Lung (tissue), 12 donors: Measurements from ENCODE around the gene SLIT1. TPM values are rescaled to one million over a fixed set of nuclear protein-coding genes. Genes with fewer than 3 reads are reported as not detected.

Experiments used
- ATAC-seq: fragments of 200-7000 bp; cut with Tn5 transposase; one replicate; pipeline ENCODE4 v1.9.1; 2020; ENCODE audit warnings: moderate number of reproducible peaks; ENCODE audit not compliant: insufficient read depth, low FRiP score
- DNase-seq, 3 donors: peaks; one replicate each; pipeline ENCODE4 v3.0.0-alpha.2; 2013 to 2017
- H3K27ac ChIP-seq, 2 donors: one replicate each; pipeline ENCODE4 v1.5.1; 2013; ENCODE audit warnings: mild to moderate bottlenecking in 2 of 2, moderate library complexity in 2 of 2, control low read depth in 1 of 2, inconsistent platforms in 1 of 2, low read depth in 1 of 2, low read length in 1 of 2
- H3K27me3 ChIP-seq, 3 donors: one replicate each; pipeline ENCODE4 v1.5.1; 2013; ENCODE audit warnings: low read length in 2 of 3; ENCODE audit not compliant: control insufficient read depth in 3 of 3, insufficient read depth in 3 of 3
- H3K36me3 ChIP-seq, 4 donors: one replicate each; pipeline ENCODE4 v1.5.1; 2013; ENCODE audit warnings: low read length in 4 of 4, mild to moderate bottlenecking in 1 of 4, moderate library complexity in 1 of 4; ENCODE audit not compliant: control insufficient read depth in 4 of 4, insufficient read depth in 4 of 4
- H3K4me1 ChIP-seq, 5 donors: one replicate each; pipeline ENCODE4 v1.5.1; 2013; ENCODE audit warnings: low read length in 5 of 5, mild to moderate bottlenecking in 2 of 5, moderate library complexity in 1 of 5; ENCODE audit not compliant: control insufficient read depth in 5 of 5, insufficient read depth in 5 of 5
- H3K4me3 ChIP-seq: one replicate; pipeline ENCODE4 v1.5.1; 2013; ENCODE audit warnings: mild to moderate bottlenecking, control low read depth, moderate library complexity
- H3K9ac ChIP-seq, 2 donors: one replicate each; pipeline ENCODE4 v1.5.1; 2013; ENCODE audit warnings: low read length in 2 of 2, control low read depth in 1 of 2; ENCODE audit not compliant: insufficient read depth in 1 of 2
- H3K9me3 ChIP-seq, 4 donors: one replicate each; pipeline ENCODE4 v1.5.1; 2013; ENCODE audit warnings: low read length in 3 of 4, mild to moderate bottlenecking in 1 of 4, moderate library complexity in 1 of 4; ENCODE audit not compliant: control insufficient read depth in 4 of 4, insufficient read depth in 3 of 4
- whole genome bisulfite sequencing, 2 donors: extraction: QIAGEN DNeasy Blood & Tissue Kit; methylation state at CpG; one replicate each; pipeline ENCODE4 v1.1.7; 2013; 5-methylcytosine and 5-hydroxymethylcytosine counted together
- polyA plus RNA-seq, 2 donors: library from polyadenylated mRNA; stranded (reverse); fragments of 200-250 nt; gene quantifications; one replicate each; pipeline ENCODE4 v1.2.1, GENCODE V29; 2013
- total RNA-seq, 2 donors: library from RNA; depleted of rRNA in 1 of 2; stranded (reverse); fragments of >200 nt in 1 of 2; gene quantifications; one replicate each; pipeline ENCODE4 v1.2.1, GENCODE V29; 2014 to 2021
- TF ChIP-seq, protein P1 (sequence below): IDR thresholded peaks from 2 replicates; pipeline ENCODE4 v1.5.1; 2012; ENCODE audit warnings: mild to moderate bottlenecking; ENCODE audit errors: control extremely low read depth, extremely low read depth
- donor health status: control.
- donor health status: control.
- donor health status: Bipolar disorder and iron deficiency.
- donor health status: healthy.
- donor health status: DM: yes; HTN: yes; CAD: no.

SLIT1 gene
- total and polyA plus RNA-seq, 4 donors = 0.39 to 5.6 (median 0.57) TPM

DNA sequence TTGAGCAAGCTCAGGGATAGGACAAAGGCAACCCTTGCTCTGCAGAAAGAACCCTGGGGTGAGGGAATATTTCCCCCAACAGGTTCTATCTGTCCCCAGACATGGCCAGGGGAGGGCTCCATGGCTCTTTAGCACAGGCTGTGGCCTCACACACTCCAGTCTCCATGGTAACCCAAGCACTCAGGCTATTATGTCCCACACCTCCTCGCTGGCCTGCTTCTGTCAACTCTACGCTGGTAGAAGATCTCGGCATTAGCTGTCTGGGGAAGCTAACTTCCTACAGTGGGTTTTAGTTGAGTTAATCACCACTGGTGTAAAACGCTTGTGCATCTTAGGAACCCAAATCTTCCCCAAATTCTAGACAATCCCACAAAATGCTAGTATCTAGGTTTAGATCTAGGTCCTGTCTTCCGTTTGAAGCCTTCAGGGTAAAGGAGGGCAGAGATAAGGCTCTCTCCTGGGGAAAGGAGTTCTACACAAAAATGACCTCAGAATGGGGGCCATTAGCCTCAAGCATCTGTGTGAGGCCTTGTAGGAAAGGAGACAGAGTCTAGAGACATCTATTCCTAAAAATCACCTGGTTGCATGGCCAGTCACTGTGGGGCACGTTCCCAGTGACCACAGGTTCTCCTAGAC, 36.7 kb upstream of the SLIT1 start:
- Histone ChIP-seq H3K27me3 (no peaks in the 10 kb centered on the region), H3K9me3 (no peaks in the 10 kb centered on the region), H3K9ac (no peak overlapping the region), H3K4me3 (no peak overlapping the region), H3K27ac (no peak overlapping the region), H3K36me3 (peaks cover 0 to 15% (median 4%) of the 10 kb centered on the region in 4 donors), H3K4me1 (peaks cover 0 to 17% (median 0%) of the 10 kb centered on the region in 5 donors)
- DNase-seq = peak; percentile 57 to 69 (median 65)
- 66 to 81% methylated on average over 6 of the region's 6 CpGs for WGBS, 2 donors
- TF ChIP-seq, protein P1, sequence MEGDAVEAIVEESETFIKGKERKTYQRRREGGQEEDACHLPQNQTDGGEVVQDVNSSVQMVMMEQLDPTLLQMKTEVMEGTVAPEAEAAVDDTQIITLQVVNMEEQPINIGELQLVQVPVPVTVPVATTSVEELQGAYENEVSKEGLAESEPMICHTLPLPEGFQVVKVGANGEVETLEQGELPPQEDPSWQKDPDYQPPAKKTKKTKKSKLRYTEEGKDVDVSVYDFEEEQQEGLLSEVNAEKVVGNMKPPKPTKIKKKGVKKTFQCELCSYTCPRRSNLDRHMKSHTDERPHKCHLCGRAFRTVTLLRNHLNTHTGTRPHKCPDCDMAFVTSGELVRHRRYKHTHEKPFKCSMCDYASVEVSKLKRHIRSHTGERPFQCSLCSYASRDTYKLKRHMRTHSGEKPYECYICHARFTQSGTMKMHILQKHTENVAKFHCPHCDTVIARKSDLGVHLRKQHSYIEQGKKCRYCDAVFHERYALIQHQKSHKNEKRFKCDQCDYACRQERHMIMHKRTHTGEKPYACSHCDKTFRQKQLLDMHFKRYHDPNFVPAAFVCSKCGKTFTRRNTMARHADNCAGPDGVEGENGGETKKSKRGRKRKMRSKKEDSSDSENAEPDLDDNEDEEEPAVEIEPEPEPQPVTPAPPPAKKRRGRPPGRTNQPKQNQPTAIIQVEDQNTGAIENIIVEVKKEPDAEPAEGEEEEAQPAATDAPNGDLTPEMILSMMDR = no peak
- no peak for ATAC-seq

DNA sequence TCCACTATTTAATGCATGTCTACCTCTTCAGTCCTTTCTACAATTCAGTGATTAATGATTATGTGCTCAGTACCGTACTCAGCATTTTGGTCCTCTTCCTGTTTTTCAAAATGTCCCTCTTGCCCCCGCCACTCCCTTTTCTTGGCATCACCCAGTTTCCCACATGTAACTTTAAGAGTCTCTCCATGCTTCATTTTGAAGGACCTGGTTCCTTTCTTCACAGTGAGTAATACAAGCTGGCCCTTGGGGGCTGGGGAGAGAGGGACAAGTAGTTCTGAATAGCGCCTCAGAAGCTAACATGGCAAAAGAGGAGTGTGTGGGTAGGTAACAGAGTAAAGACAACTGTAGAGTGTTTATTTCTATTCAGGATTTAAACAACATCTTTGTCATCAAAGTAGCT, 34.6 kb upstream of the SLIT1 start:
- WGBS, 2 donors = 63 to 65% methylated on average over 3 of the region's 3 CpGs
- Histone ChIP-seq H3K4me1 (peaks cover 0 to 17% (median 0%) of the 10 kb centered on the region in 5 donors), H3K27ac (no peak overlapping the region), H3K27me3 (no peaks in the 10 kb centered on the region), H3K9ac (no peak overlapping the region), H3K36me3 (peaks cover 0 to 11% (median 4%) of the 10 kb centered on the region in 4 donors), H3K9me3 (no peaks in the 10 kb centered on the region), H3K4me3 (no peak overlapping the region)
- TF ChIP-seq, protein P1 = no peak
- DNase-seq (peak in 1 of 3 donors; percentile 21), ATAC-seq (peak; percentile 60)

DNA sequence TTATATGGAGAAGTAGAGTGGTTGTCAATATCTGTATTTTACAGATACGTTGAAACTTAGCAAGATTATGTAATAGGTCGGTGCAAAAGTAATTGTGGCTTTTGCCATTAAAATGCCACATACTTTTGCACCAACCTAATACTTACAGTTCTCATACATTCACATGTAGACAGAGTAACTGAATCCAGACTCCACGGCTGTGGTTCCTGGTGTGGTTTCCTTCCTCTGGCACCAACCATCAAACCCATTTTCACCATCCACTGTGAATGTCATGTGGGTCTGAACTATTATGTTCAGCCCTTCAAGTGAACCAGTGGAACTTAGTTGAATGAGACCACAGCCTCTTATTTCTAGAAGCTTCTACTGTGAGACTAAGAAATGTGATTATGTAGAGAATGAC, 31.5 kb upstream of the SLIT1 start:
- DNase-seq = no peak
- Histone ChIP-seq H3K4me3 (no peak overlapping the region), H3K4me1 (peaks cover 0 to 5% (median 0%) of the 10 kb centered on the region in 5 donors), H3K9me3 (no peaks in the 10 kb centered on the region), H3K36me3 (peaks cover 0 to 3% (median 1%) of the 10 kb centered on the region in 4 donors), H3K27ac (no peak overlapping the region), H3K27me3 (no peaks in the 10 kb centered on the region), H3K9ac (no peak overlapping the region)
- TF ChIP-seq, protein P1 = no peak
- ATAC-seq = no peak
- WGBS, 2 donors = 28 to 50% methylated on average over 3 of the region's 3 CpGs
